Activated T-cell treated with anti-CD3 and anti-CD28 coated beads, Interleukin-2, amount 50 U/mL, for 4 hours (primary cell): ENCODE data around the gene ACP2. TPM values are rescaled to one million over a fixed set of nuclear protein-coding genes. Genes with fewer than 3 reads are reported as not detected.

ENCODE experiments used
- ATAC-seq, 2 donors: fragments of 200-7000 bp; cut with Tn5 transposase; one replicate each; pipeline ENCODE4 v1.10.0; 2021
- DNase-seq: peaks from one replicate; pipeline ENCODE4 v3.0.0-alpha.2; 2020
- H3K27me3 Mint-ChIP-seq: one replicate; pipeline ENCODE4 v1.8.0; 2021; ENCODE audit warnings: low read depth, mixed read lengths
- H3K36me3 Mint-ChIP-seq: one replicate; pipeline ENCODE4 v1.8.0; 2022; ENCODE audit warnings: mixed read lengths; ENCODE audit not compliant: insufficient read depth
- H3K4me1 Mint-ChIP-seq: one replicate; pipeline ENCODE4 v1.8.0; 2021; ENCODE audit warnings: low read depth, mixed read lengths
- H3K4me3 Mint-ChIP-seq: one replicate; pipeline ENCODE4 v1.8.0; 2021; ENCODE audit warnings: mild to moderate bottlenecking, moderate library complexity, mixed read lengths
- H3K9me3 Mint-ChIP-seq: one replicate; pipeline ENCODE4 v1.8.0; 2021; ENCODE audit warnings: mixed read lengths
- total RNA-seq, 3 donors: library from RNA; stranded (reverse); gene quantifications; one replicate each; pipeline ENCODE4 v1.2.1, GENCODE V29; 2021

The ACP2 gene
- total RNA-seq, 3 donors from 2014 or later, result 23.5 to 29.3 (median 28.7) TPM

DNA sequence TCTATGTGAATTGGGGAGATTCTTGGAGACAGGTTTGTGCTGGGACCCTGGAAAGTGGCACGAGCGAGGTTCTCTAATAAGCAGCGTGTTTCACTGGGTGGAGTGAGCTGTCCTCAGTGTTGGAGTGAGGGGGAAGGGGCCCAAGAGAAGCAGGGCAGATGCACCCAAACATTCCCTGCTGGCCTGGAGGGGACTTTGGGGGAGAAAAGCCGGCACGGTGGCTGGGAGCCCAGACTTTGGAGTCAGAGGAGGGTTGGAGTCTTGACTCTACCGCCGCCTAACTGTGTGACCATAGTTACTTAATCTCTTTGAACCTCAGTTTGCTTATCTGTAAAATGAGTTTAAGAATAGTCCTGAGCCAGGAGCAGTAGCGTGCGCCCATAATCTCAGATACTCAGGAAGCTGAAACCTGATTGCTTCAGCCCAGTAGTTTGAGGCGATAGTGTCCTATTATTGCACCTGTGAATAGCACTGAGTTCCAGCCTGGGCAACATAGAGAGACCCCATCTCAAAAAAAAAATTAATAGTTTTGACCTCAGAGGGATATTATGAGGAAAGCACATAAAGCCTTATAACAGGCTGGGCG is 9.8 kb upstream of the ACP2 start:
- ATAC-seq, result no peak
- DNase-seq, result no peak
- H3K4me1 Mint-ChIP-seq, result peaks cover 8% of the 10 kb centered on the region
- H3K36me3 Mint-ChIP-seq, result no peaks in the 10 kb centered on the region
- H3K9me3 Mint-ChIP-seq, result no peaks in the 10 kb centered on the region
- no peaks in the 10 kb centered on the region for H3K27me3 Mint-ChIP-seq
- no peak overlapping the region for H3K4me3 Mint-ChIP-seq

DNA sequence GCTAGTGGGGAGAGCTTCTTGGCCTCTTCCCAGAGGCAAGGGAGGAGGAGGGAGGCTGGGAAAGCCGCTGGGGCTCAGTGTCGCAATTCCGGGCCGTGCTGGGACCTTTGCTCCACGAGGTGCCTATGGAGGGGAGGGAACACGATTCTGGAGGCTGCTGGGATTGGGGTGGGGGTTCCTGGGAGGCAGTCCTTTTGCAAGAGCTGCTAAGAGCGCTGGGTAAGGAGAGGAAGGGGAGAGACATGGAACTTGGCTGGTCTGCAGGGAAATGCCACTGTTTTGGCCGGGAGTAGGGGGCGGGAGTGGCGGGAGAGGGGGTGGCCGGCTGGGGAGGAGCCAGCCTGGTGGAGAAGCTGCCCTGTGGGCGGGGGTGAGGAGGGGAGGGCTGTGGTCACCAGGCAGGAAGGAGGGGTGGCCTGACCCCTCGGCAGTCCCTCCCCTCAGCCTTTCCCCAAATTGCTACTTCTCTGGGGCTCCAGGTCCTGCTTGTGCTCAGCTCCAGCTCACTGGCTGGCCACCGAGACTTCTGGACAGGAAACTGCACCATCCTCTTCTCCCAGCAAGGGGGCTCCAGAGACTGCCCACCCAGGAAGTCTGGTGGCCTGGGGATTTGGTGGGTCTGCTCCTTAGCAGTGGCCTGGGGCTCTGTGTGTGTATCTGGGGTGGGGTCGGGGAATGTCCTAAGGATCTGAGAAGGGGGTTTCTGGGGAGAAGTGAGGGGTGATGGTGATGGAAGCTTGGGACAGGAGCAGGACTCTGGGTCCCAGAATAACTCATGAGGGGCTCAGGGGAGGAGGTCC is 9.1 kb upstream of the ACP2 start, which contains the start of gene NR1H3:
Gene NR1H3 (plus strand): TSS at position 480 of the 800 bp plus-strand sequence. CDS start 1,221 bp downstream, outside the sequence.
- H3K36me3 Mint-ChIP-seq, result no peaks in the 10 kb centered on the region
- no peak within 1 kb of the TSS for H3K4me3 Mint-ChIP-seq
- no peaks in the 10 kb centered on the region for H3K27me3 Mint-ChIP-seq
- DNase-seq, result no peak
- H3K9me3 Mint-ChIP-seq, result no peaks in the 10 kb centered on the region
- H3K4me1 Mint-ChIP-seq, result peaks cover 8% of the 10 kb centered on the region
- ATAC-seq, result no peak

DNA sequence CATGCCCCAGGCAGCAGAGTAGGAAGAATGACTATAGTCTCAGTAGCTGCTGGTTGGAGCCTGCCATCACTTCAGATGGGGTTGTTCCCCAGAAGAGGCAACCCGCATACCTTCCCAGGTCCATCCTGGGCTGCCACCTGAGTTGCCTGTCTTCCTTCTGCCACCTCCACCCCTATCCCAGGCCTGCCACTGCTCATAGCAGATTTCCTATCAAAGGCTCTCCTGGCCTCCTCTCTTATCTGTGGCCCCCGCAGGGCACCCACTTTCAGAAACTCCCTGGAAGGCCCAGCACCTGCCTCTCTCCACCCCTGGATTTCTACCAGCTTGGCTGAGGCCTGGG is 8.5 kb upstream of the ACP2 start:
- Mint-ChIP-seq H3K36me3 (no peaks in the 10 kb centered on the region), H3K9me3 (no peaks in the 10 kb centered on the region), H3K27me3 (no peaks in the 10 kb centered on the region), H3K4me1 (peaks cover 8% of the 10 kb centered on the region), H3K4me3 (no peak overlapping the region)
- DNase-seq (no peak), ATAC-seq (no peak)

DNA sequence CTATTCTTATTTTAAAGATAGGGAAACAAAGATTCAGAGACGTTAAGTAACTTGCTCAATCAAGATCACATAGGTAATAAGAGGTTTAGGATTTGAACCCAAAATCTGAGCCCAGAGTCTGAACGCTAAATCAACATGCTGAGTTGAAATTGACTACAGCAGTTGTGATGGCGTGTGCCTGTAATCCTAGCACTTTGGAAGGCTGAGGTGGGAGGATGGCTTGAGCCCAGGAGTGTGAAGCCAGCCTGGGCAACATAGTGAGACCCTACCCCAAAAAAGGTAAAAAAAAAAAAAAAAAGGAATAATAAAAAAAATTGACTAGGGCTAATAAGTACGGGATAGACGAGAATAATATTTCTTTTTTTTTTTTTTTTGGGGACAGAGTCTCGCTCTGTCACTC is 7.8 kb upstream of the ACP2 start:
- peaks cover 8% of the 10 kb centered on the region for H3K4me1 Mint-ChIP-seq
- no peak overlapping the region for H3K4me3 Mint-ChIP-seq
- DNase-seq (no peak), ATAC-seq (no peak)
- no peaks in the 10 kb centered on the region for H3K27me3 Mint-ChIP-seq
- no peaks in the 10 kb centered on the region for H3K36me3 Mint-ChIP-seq
- H3K9me3 Mint-ChIP-seq, result no peaks in the 10 kb centered on the region

DNA sequence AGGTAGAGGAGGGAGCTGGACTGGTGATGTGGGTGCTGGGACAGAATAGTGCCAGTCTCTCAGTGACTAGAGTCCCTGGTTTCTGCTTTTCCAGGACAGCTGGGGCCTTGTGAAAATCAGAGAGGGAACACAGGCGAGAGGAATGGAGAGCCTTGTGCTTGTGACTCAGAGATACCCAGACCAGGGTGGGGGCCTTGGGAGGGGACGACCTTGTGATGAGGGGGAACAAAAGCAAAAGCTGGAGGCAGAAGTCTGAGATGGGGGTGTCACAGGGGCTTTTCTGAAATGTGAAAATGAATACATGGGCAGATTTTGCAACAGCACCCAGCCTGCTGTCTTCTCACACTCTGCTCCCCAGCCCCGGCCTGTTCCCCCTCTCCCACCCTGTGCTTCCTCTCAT is 5.8 kb upstream of the ACP2 start:
- Mint-ChIP-seq H3K36me3 (no peaks in the 10 kb centered on the region), H3K4me1 (peaks cover 9% of the 10 kb centered on the region), H3K27me3 (no peaks in the 10 kb centered on the region), H3K9me3 (no peaks in the 10 kb centered on the region), H3K4me3 (no peak overlapping the region)
- no peak for ATAC-seq
- no peak for DNase-seq

DNA sequence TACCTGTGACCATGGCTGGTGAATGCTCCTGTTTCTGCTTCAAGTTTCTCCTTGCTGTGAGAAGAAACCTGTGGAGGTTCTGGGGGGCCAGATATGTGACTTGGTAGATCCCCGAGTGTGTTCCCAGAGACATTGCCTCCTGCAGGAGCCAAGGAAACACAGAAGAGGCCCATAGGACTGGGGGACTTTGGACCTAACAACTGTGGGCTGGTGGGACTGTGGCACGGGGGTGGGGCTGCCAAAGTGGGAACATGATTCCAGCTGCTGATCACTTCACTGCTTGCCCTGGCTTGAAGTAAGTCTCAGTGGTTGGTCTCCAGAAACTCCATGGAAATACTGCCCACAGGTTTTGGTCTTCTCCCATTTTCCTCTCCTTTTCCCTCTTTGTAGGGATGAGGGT is 5.0 kb upstream of the ACP2 start:
- no peaks in the 10 kb centered on the region for H3K27me3 Mint-ChIP-seq
- H3K9me3 Mint-ChIP-seq, result no peaks in the 10 kb centered on the region
- no peak overlapping the region for H3K4me3 Mint-ChIP-seq
- H3K4me1 Mint-ChIP-seq, result peaks cover 15% of the 10 kb centered on the region
- DNase-seq (no peak), ATAC-seq (no peak)
- H3K36me3 Mint-ChIP-seq, result no peaks in the 10 kb centered on the region

DNA sequence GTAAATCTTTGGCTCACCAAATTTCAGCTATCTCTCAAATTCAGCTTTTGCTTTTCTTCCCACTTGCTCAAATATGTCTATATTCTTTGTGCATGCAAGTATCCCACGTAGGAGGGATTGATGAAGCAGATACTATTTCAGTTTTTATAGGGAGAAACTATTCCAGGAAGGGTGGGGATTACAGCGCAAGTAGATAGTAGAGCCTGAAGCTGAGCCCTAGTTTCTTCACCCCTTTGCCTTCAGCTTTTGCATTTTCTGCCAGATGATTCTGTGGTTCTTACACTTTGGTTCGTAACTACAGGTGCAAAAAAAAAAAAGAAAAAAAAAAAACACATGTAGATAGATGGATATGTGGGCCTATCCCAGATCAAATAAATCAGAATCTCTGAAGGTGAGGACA is 3.1 kb upstream of the ACP2 start:
- Mint-ChIP-seq H3K27me3 (no peaks in the 10 kb centered on the region), H3K4me3 (no peak overlapping the region), H3K9me3 (no peaks in the 10 kb centered on the region), H3K4me1 (peaks cover 17% of the 10 kb centered on the region), H3K36me3 (no peaks in the 10 kb centered on the region)
- no peak for ATAC-seq
- no peak for DNase-seq

DNA sequence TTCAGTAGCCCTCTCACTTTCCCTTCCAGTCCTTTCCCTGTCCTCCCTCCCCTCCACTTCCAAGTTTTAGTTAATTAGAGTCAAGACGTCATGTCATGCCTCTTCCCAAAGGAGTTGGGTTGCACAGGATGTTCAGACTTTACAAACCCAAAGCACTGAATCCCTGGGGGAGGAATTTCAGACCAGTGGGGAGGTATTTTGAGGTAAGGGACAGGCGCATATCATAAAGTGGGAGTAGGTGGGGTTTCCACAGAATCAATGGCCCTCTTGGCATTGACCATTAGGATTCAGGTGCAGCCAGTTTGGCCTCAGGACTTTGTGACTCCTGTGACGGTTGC is 733 bp upstream of the ACP2 start:
- ATAC-seq, result no peak
- H3K4me1 Mint-ChIP-seq, result peaks cover 17% of the 10 kb centered on the region
- no peaks in the 10 kb centered on the region for H3K9me3 Mint-ChIP-seq
- H3K27me3 Mint-ChIP-seq, result no peaks in the 10 kb centered on the region
- H3K4me3 Mint-ChIP-seq, result peak overlapping the region; percentile 96
- no peak for DNase-seq
- peaks cover 4% of the 10 kb centered on the region for H3K36me3 Mint-ChIP-seq

DNA sequence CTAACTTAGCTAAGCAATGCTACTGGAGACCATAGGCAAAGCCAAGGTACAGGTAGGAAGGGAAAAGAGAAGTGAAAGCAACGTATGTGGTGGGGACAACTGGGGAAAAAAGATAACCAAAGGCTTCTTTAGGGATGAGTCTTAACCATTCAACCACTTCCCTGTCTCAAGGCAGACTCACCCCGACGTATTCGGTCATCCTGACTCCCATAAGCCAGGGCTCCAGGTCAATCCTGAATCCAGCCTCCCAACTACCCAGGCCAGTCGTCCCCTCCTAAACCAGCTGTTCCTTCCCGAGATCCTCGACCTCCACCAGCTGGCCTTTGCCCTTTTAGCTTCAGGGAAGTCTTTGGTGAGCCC is 330 bp downstream of the ACP2 start:
- DNase-seq (no peak), ATAC-seq (peak; percentile 16 to 26)
- Mint-ChIP-seq H3K36me3 (peaks cover 7% of the 10 kb centered on the region), H3K9me3 (no peaks in the 10 kb centered on the region), H3K4me1 (peaks cover 17% of the 10 kb centered on the region), H3K4me3 (peak overlapping the region; percentile 96), H3K27me3 (no peaks in the 10 kb centered on the region)

DNA sequence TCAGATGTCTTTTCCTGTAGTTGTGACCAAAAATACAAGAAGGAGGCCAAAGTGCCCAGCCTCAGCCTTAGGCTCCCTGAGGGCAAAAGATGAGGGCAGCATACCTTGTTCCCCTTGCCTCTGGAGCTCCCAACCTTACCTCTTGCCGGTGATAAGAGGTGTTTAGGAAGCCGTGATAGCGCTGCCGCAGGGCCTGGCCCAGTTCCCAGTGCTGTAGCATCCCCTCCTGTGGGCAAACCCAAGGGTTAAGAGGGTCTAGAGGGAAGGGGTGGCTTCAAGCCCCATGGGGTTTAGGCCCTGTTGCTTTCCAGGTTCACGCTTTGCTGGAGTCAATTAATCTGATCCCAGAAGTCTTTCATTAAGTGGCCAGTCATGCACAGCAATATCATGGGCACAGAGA is 1.1 kb downstream of the ACP2 start:
- ATAC-seq (no peak), DNase-seq (no peak)
- H3K4me1 Mint-ChIP-seq, result peaks cover 17% of the 10 kb centered on the region
- peaks cover 9% of the 10 kb centered on the region for H3K36me3 Mint-ChIP-seq
- H3K4me3 Mint-ChIP-seq, result peak overlapping the region; percentile 96
- no peaks in the 10 kb centered on the region for H3K9me3 Mint-ChIP-seq
- H3K27me3 Mint-ChIP-seq, result no peaks in the 10 kb centered on the region

DNA sequence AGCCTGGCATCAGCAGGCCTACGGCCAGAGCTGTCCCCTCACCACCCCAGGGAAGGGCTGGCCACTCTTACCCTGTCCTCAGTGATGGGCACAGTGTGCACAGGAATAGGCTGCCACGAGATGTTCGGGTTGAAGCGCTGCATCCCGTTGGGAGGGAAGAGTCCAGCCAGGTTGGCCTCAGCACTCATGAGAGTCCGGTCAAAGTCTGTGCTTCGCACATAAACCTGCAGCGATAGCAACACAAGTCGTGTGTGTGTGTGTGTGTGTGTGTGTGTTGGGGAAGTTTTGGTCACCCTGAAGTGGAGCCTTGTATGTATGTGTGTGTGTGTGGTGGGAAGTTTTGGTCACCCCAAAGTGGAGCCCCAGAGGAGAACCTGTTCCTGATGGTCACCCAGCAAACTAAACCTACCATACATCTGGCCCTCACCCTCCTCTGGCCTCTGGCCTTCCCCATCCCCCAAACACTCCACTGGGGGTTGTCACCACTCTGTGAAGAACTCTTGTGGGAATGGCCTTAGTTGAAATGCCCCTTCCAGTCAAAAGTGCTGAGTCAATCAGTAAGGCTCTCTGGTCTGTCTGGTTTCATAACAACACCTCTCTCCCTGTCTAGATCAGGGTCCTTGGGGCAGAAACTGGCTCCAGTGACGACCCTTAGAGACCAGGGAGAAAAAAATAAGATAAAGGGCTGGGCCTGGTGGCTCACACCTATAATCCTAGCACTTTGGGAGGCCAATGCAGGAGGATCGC is 2.8 kb downstream of the ACP2 start:
- H3K4me3 Mint-ChIP-seq, result no peak overlapping the region
- DNase-seq, result no peak
- no peaks in the 10 kb centered on the region for H3K9me3 Mint-ChIP-seq
- peaks cover 22% of the 10 kb centered on the region for H3K36me3 Mint-ChIP-seq
- no peaks in the 10 kb centered on the region for H3K27me3 Mint-ChIP-seq
- peaks cover 17% of the 10 kb centered on the region for H3K4me1 Mint-ChIP-seq
- ATAC-seq, result no peak

DNA sequence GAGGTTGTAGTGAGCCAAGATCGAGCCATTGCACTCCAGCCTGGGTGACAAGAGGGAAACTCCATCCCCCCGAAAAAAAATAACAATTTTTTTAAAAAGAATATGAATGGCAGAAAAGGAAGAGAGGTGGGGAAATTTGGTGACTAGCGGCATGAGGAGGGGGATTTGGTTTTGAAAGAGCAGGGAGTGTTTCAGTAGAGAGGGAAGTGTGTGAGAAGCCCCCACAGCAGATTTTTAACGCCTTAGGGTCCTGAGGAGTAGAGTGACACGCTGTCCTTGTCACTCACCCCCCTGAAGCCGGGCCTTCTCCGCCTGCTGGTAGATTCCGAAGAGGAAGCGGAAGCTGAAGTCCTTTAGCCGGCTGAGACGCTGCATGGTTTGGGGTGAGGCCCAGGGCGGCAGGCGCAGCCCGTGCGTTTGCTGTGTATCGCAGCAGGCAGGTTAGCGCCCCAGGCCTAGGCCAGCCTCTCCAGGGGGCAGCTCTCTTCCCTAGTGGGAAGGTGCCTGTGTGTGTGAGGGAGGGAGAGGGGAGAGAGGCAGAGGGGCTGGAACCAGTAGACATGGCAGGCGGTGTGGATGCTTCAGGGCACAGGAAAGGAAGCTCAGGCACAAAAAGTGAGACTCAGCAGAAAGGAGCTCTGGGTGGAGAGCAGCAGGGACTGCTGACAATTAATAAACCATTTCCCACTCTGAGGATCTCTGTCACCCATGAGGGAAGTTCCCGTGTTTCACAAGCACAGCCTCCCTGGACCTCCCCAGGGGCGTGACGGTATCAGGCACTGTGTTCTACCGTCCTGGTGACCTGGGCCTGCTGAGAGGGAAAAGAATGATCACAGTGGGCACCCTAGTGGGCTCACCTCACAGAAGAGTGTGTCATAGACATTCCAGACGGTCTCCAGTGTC is 3.9 kb downstream of the ACP2 start:
- ATAC-seq (no peak), DNase-seq (no peak)
- Mint-ChIP-seq H3K4me1 (peaks cover 17% of the 10 kb centered on the region), H3K27me3 (no peaks in the 10 kb centered on the region), H3K36me3 (peaks cover 28% of the 10 kb centered on the region), H3K9me3 (no peaks in the 10 kb centered on the region), H3K4me3 (no peak overlapping the region)

DNA sequence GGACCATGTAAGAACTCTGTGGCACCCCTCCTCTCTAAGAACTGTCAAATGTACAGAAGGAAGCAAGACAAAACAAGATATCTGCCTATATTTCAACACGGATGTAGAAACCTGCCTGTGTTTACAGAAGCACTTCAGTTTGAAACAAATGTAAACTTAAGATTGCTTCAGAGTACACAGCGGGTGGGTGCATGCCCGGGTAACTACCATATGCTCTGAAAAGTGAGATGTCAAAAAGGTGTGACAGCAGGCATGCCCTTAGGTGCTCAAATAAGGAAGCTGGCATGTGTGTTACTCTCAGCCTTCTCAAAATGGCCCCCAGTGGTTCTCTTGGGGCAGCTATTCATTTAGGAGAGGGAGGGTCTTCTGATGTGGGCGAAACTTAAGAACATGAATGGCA is 5.2 kb downstream of the ACP2 start:
- Mint-ChIP-seq H3K4me1 (peaks cover 5% of the 10 kb centered on the region), H3K36me3 (peaks cover 30% of the 10 kb centered on the region), H3K4me3 (no peak overlapping the region), H3K27me3 (no peaks in the 10 kb centered on the region), H3K9me3 (no peaks in the 10 kb centered on the region)
- ATAC-seq (no peak), DNase-seq (no peak)

DNA sequence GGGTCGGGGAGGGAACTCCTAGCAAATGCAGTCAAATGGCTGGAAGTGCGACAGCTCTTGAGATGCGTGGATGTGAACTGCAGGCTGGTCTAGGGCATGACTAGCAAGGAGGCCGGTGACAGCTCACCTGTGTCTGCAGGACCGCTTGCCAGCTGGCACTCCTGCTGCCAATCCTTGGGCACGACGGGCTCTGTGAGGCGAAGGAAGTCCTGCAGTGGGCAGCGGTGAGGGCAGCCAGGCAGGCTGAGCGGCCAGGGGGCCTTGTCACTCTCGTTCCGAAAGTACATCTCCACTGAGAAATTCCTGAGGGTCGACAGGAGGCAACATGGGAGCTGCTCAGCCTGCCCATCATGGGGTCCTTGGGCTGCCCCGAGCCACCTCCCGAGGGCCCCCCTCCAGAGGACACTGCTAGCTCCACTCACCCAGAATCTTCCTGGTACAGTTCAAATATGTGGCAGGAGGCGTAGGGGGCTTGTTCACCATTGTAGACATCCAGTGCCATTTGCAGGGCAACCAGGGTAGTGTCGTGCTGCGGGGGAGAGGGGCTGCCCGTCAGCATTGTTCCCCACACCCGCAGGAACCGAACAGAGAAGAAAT is 5.9 kb downstream of the ACP2 start:
- no peaks in the 10 kb centered on the region for H3K9me3 Mint-ChIP-seq
- H3K36me3 Mint-ChIP-seq, result peaks cover 36% of the 10 kb centered on the region

More for the DNA sequence above, 5.9 kb downstream of the ACP2 start:
- H3K4me1 Mint-ChIP-seq, result no peaks in the 10 kb centered on the region
- no peak overlapping the region for H3K4me3 Mint-ChIP-seq
- no peak for ATAC-seq
- DNase-seq, result no peak
- no peaks in the 10 kb centered on the region for H3K27me3 Mint-ChIP-seq
